Spinal cord (tissue), 10 donors: Measurements from ENCODE around the gene S100P. TPM values are rescaled to one million over a fixed set of nuclear protein-coding genes. Genes with fewer than 3 reads are reported as not detected.
A peak's percentile ranks its signal among the peaks of the same experiment; 100 is the strongest.

Experiments
- DNase-seq, 6 donors: peaks; one replicate each; pipeline versions ENCODE4 v3.0.0 to v3.0.0-alpha.2; 2013 to 2015; ENCODE audit warnings: low spot score in 6 of 6, low read depth in 4 of 6
- H3K27ac ChIP-seq: one replicate; pipeline ENCODE4 v1.5.1; 2013; ENCODE audit warnings: low read depth, low read length, control low read depth
- H3K27me3 ChIP-seq: one replicate; pipeline ENCODE4 v1.6.1; 2013; ENCODE audit warnings: low read length; ENCODE audit not compliant: control insufficient read depth, insufficient read depth
- H3K36me3 ChIP-seq: one replicate; pipeline ENCODE4 v1.6.1; 2013; ENCODE audit warnings: low read length; ENCODE audit not compliant: control insufficient read depth, insufficient read depth
- H3K4me1 ChIP-seq: one replicate; pipeline ENCODE4 v1.6.1; 2013; ENCODE audit warnings: low read length; ENCODE audit not compliant: control insufficient read depth, insufficient read depth
- H3K4me3 ChIP-seq: one replicate; pipeline ENCODE4 v1.5.1; 2013; ENCODE audit warnings: low read depth, low read length, control low read depth
- H3K9me3 ChIP-seq: one replicate; pipeline ENCODE4 v1.6.1; 2013; ENCODE audit warnings: low read length; ENCODE audit not compliant: control insufficient read depth, insufficient read depth
- WGBS: methylation state at CpG from one replicate; pipeline ENCODE4 v1.1.5; 2013; ENCODE audit warnings: missing lambda C conversion rate; ENCODE audit not compliant: insufficient coverage; 5-methylcytosine and 5-hydroxymethylcytosine counted together
- polyA plus RNA-seq, 2 donors: library from polyadenylated mRNA; unstranded; fragments of 120-200 nt; gene quantifications; one replicate each; pipeline ENCODE4 v1.2.1, GENCODE V29; 2013; ENCODE audit not compliant: insufficient read length in 2 of 2
- total RNA-seq, 2 donors: library from RNA; depleted of rRNA in 1 of 2; stranded (reverse); fragments of 120-200 nt in 1 of 2; fragments of >200 nt in 1 of 2; gene quantifications; one replicate each; pipeline versions ENCODE4 v1.2.3 to v1.2.4, GENCODE V29; 2013 to 2014
- donor health status: healthy.

Gene S100P
- total and polyA plus RNA-seq, 4 donors: 0.60 to 6.9 (median 3.0) TPM

- peaks cover 10% of the 10 kb centered on the region for H3K4me1 ChIP-seq
- DNase-seq: no peak
- 91% methylated on average over 9 of the region's 9 CpGs for WGBS
- H3K36me3 ChIP-seq: peaks cover 40% of the 10 kb centered on the region
- H3K4me3 ChIP-seq: no peak overlapping the region
- H3K27me3 ChIP-seq: no peaks in the 10 kb centered on the region
- H3K27ac ChIP-seq: no peak overlapping the region
- H3K9me3 ChIP-seq: no peaks in the 10 kb centered on the region
These were observed 12.5 kb upstream of the S100P start for GRCh38 chr4:6681191-6681590.

- Histone ChIP-seq H3K4me1 (no peaks in the 10 kb centered on the region), H3K4me3 (no peak overlapping the region), H3K36me3 (peaks cover 34% of the 10 kb centered on the region), H3K9me3 (no peaks in the 10 kb centered on the region), H3K27me3 (no peaks in the 10 kb centered on the region), H3K27ac (no peak overlapping the region)
- no peak for DNase-seq
- WGBS: 80% methylated on average over 9 of the region's 11 CpGs
These were observed 10.7 kb upstream of the S100P start for GRCh38 chr4:6682862-6683590.

- Histone ChIP-seq H3K4me1 (peaks cover 9% of the 10 kb centered on the region), H3K27ac (no peak overlapping the region), H3K27me3 (no peaks in the 10 kb centered on the region), H3K9me3 (no peaks in the 10 kb centered on the region), H3K36me3 (peaks cover 34% of the 10 kb centered on the region), H3K4me3 (no peak overlapping the region)
- 90% methylated on average over 9 of the region's 11 CpGs for WGBS
- DNase-seq: no peak
These were observed 9.0 kb upstream of the S100P start for GRCh38 chr4:6684656-6685055.

GRCh38 chr4:6686104-6686787, 7.4 kb upstream of the S100P start:
- H3K27me3 ChIP-seq: no peaks in the 10 kb centered on the region
- WGBS: 98% methylated on average over 4 of the region's 4 CpGs
- no peak overlapping the region for H3K27ac ChIP-seq
- no peak overlapping the region for H3K4me3 ChIP-seq
- no peaks in the 10 kb centered on the region for H3K9me3 ChIP-seq
- H3K4me1 ChIP-seq: peaks cover 9% of the 10 kb centered on the region
- no peak for DNase-seq
- H3K36me3 ChIP-seq: peaks cover 31% of the 10 kb centered on the region

GRCh38 chr4:6687947-6688878, 5.5 kb upstream of the S100P start:
- Histone ChIP-seq H3K4me1 (peaks cover 9% of the 10 kb centered on the region), H3K27me3 (no peaks in the 10 kb centered on the region), H3K36me3 (peaks cover 32% of the 10 kb centered on the region), H3K9me3 (no peaks in the 10 kb centered on the region), H3K4me3 (no peak overlapping the region), H3K27ac (no peak overlapping the region)
- WGBS: 76% methylated on average over 21 of the region's 24 CpGs
- DNase-seq: no peak

- DNase-seq: peak in 1 of 6 donors; percentile 15
- H3K9me3 ChIP-seq: no peaks in the 10 kb centered on the region
- H3K36me3 ChIP-seq: peaks cover 36% of the 10 kb centered on the region
- no peaks in the 10 kb centered on the region for H3K27me3 ChIP-seq
- H3K27ac ChIP-seq: no peak overlapping the region
- peaks cover 9% of the 10 kb centered on the region for H3K4me1 ChIP-seq
- WGBS: 45% methylated on average over 23 of the region's 23 CpGs
- H3K4me3 ChIP-seq: no peak overlapping the region
These were observed 4.7 kb upstream of the S100P start for GRCh38 chr4:6688879-6689505.

- Histone ChIP-seq H3K9me3 (no peaks in the 10 kb centered on the region), H3K27ac (no peak overlapping the region), H3K36me3 (peaks cover 41% of the 10 kb centered on the region), H3K27me3 (no peaks in the 10 kb centered on the region), H3K4me1 (peaks cover 12% of the 10 kb centered on the region), H3K4me3 (no peak overlapping the region)
- WGBS: 85% methylated on average over 15 of the region's 15 CpGs
- DNase-seq: no peak
These were observed 4.1 kb upstream of the S100P start for GRCh38 chr4:6689506-6689960.

- 86% methylated on average over 5 of the region's 8 CpGs for WGBS
- Histone ChIP-seq H3K27me3 (no peaks in the 10 kb centered on the region), H3K9me3 (no peaks in the 10 kb centered on the region), H3K27ac (no peak overlapping the region), H3K4me3 (no peak overlapping the region), H3K4me1 (peaks cover 14% of the 10 kb centered on the region), H3K36me3 (peaks cover 47% of the 10 kb centered on the region)
- DNase-seq: no peak
These were observed 1.3 kb upstream of the S100P start for GRCh38 chr4:6692379-6692778.

- 34% methylated on average over 2 of the region's 3 CpGs for WGBS
- peak in 1 of 6 donors; percentile 17 for DNase-seq
- no peak overlapping the region for H3K4me3 ChIP-seq
- peak overlapping the region; percentile 29 for H3K27ac ChIP-seq
- peaks cover 14% of the 10 kb centered on the region for H3K4me1 ChIP-seq
- peaks cover 46% of the 10 kb centered on the region for H3K36me3 ChIP-seq
- H3K27me3 ChIP-seq: no peaks in the 10 kb centered on the region
- H3K9me3 ChIP-seq: no peaks in the 10 kb centered on the region
These were observed 872 bp upstream of the S100P start for GRCh38 chr4:6692806-6693205.
